Measurements from ENCODE around the gene NIPBL.

Gene NIPBL

DNA sequence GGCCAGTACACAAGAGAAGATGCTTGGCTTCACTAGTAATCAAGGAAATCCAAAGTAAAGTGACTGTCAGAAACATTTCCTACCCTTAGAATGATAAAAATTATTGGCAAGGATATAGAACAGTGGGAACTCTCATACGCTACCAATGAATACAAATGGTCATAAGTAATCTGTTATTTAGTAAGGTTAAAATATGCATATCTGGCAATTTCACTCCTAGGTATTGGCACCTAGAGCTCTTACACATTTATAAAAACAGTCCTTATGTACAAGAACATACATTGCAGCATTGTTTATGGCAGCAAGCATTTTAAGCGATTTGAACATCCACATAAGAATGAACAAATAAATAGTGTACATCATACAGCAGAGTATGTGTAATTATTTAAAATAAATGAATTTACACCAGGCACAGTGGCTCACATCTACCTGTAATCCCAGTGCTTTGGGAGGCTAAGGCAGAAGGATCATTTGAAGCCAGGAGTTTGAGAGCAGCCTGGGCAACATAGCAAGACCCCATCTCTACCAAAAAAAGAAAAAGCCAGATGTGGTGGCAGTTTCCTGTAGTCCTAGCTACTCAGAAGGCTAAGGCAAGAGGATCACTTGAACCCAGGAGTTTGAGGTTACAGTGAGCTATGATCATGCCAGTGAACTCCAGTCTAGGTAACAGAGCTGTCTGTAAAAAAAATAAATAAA is 93.3 kb downstream of the NIPBL start:
- H3K14ac ChIP-seq (ENCODE audit: low read length), result no peak overlapping the region
- DNase-seq (ENCODE audit: low spot score), result no peak
- no peak overlapping the region for H2BK12ac ChIP-seq (ENCODE audit: low read length)
- peaks cover 1 to 95% of the 10 kb centered on the region in 2 donors for H3K36me3 ChIP-seq (replicated peaks in 1 of 2; ENCODE audit: control insufficient read depth in 2 of 2, insufficient read depth in 2 of 2, low read length in 2 of 2)
- WGBS, 2 donors (ENCODE audit: extremely low coverage in 2 of 2, insufficient read length in 2 of 2, insufficient replicate concordance in 1 of 2), result no CpG with 5 or more reads among the region's 2 CpGs
- H3K23ac ChIP-seq (ENCODE audit: low read depth, low read length, poor library complexity), result no peak overlapping the region
- H3K9me3 ChIP-seq (replicated peaks in 1 of 2; ENCODE audit: control insufficient read depth in 2 of 2, insufficient read depth in 1 of 2, low read depth in 1 of 2, low read length in 2 of 2), result peaks cover 0 to 2% of the 10 kb centered on the region in 2 donors
- H3K4ac ChIP-seq (ENCODE audit: low read length), result no peak overlapping the region
- H3K4me1 ChIP-seq (ENCODE audit: control insufficient read depth in 2 of 2, insufficient read depth in 1 of 2, low read depth in 1 of 2, low read length in 2 of 2), result no peaks in the 10 kb centered on the region
- no peak overlapping the region for H2BK5ac ChIP-seq (ENCODE audit: low read length)
- no peaks in the 10 kb centered on the region for H3K79me1 ChIP-seq (ENCODE audit: low read depth, low read length)
- no peak overlapping the region for H4K8ac ChIP-seq (ENCODE audit: low read depth, low read length)
- no peaks in the 10 kb centered on the region for H3K27me3 ChIP-seq (ENCODE audit: control insufficient read depth in 3 of 3, insufficient read depth in 3 of 3, low read depth in 1 of 3, low read length in 3 of 3)
- H3K4me2 ChIP-seq (ENCODE audit: insufficient read depth, low read length, poor library complexity, severe bottlenecking), result no peak overlapping the region
- no peak overlapping the region for H2BK120ac ChIP-seq (ENCODE audit: low read depth, low read length)
- H3K27ac ChIP-seq (replicated peaks; ENCODE audit: low read length), result no peak overlapping the region
- H2AK5ac ChIP-seq (ENCODE audit: low read depth, low read length), result no peak overlapping the region
- no peak overlapping the region for H4K91ac ChIP-seq (ENCODE audit: low read depth, low read length, poor library complexity)
- no peak overlapping the region for H3K18ac ChIP-seq (ENCODE audit: low read length)
- H3K4me3 ChIP-seq (ENCODE audit: low read length in 2 of 2), result no peak overlapping the region
- H2AFZ ChIP-seq (ENCODE audit: low read length), result no peak overlapping the region
- no peak overlapping the region for H2BK15ac ChIP-seq (ENCODE audit: low read length)
- no peak overlapping the region for H3K9ac ChIP-seq (ENCODE audit: low read depth, low read length, poor library complexity)

DNA sequence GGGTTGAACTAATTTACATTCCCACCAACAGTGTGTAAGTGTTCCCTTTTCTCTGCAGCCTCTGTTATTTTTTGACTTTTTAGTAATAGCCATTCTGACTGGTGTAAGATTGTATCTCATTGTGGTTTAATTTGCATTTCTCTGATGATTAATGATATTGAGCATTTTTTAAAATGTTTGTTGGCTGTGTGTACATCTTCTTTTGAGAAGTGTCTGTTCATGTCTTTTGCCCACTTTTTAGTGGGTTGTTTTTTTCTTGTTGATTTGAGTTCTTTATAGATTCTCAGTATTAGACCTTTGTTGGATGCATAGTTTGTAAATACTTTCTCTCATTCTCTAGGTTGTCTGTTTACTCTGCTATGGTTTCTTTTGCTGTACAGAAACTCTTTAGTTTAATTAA is 101.6 kb downstream of the NIPBL start:
- Histone ChIP-seq H3K27ac (replicated peaks; ENCODE audit: low read length) (no peak overlapping the region), H2BK12ac (ENCODE audit: low read length) (no peak overlapping the region), H4K91ac (ENCODE audit: low read depth, low read length, poor library complexity) (no peak overlapping the region), H3K27me3 (ENCODE audit: control insufficient read depth in 3 of 3, insufficient read depth in 3 of 3, low read depth in 1 of 3, low read length in 3 of 3) (no peaks in the 10 kb centered on the region), H2BK5ac (ENCODE audit: low read length) (no peak overlapping the region), H3K18ac (ENCODE audit: low read length) (no peak overlapping the region), H2AFZ (ENCODE audit: low read length) (no peak overlapping the region), H3K36me3 (replicated peaks in 1 of 2; ENCODE audit: control insufficient read depth in 2 of 2, insufficient read depth in 2 of 2, low read length in 2 of 2) (peaks cover 8 to 54% of the 10 kb centered on the region in 2 donors), H3K9me3 (replicated peaks in 1 of 2; ENCODE audit: control insufficient read depth in 2 of 2, insufficient read depth in 1 of 2, low read depth in 1 of 2, low read length in 2 of 2) (peaks cover 0 to 33% of the 10 kb centered on the region in 2 donors), H3K9ac (ENCODE audit: low read depth, low read length, poor library complexity) (no peak overlapping the region), H3K4ac (ENCODE audit: low read length) (no peak overlapping the region), H3K23ac (ENCODE audit: low read depth, low read length, poor library complexity) (no peak overlapping the region), H2AK5ac (ENCODE audit: low read depth, low read length) (no peak overlapping the region), H4K8ac (ENCODE audit: low read depth, low read length) (no peak overlapping the region), H3K4me2 (ENCODE audit: insufficient read depth, low read length, poor library complexity, severe bottlenecking) (no peak overlapping the region), H2BK15ac (ENCODE audit: low read length) (no peak overlapping the region), H3K14ac (ENCODE audit: low read length) (no peak overlapping the region), H3K4me3 (ENCODE audit: low read length in 2 of 2) (no peak overlapping the region), H3K4me1 (ENCODE audit: control insufficient read depth in 2 of 2, insufficient read depth in 1 of 2, low read depth in 1 of 2, low read length in 2 of 2) (no peaks in the 10 kb centered on the region), H2BK120ac (ENCODE audit: low read depth, low read length) (no peak overlapping the region), H3K79me1 (ENCODE audit: low read depth, low read length) (no peaks in the 10 kb centered on the region)
- no peak for DNase-seq (ENCODE audit: low spot score)

DNA sequence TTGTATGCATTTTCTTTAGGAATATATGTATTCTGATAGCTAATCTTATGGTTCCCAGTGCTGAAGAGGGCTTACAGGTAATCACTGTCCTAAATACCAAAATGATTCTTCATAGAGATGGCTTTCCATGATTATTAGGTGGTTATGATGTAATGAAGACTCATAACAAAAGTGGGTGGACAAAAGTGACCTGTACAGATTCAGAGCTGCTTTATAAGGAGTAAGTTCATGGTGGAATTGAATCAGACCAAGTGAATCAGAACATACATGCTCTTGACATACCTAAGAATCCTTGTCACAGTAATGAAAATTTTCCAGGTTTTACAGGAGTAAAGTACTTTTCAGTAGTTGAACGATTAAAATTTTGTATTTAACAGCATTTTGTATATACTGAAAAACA is 105.6 kb downstream of the NIPBL start:
- no peak overlapping the region for H2AFZ ChIP-seq (ENCODE audit: low read length)
- no peak overlapping the region for H4K8ac ChIP-seq (ENCODE audit: low read depth, low read length)
- H3K9me3 ChIP-seq (replicated peaks in 1 of 2; ENCODE audit: control insufficient read depth in 2 of 2, insufficient read depth in 1 of 2, low read depth in 1 of 2, low read length in 2 of 2), result peaks cover 0 to 27% of the 10 kb centered on the region in 2 donors
- no peak overlapping the region for H3K14ac ChIP-seq (ENCODE audit: low read length)
- WGBS, 2 donors (ENCODE audit: extremely low coverage in 2 of 2, insufficient read length in 2 of 2, insufficient replicate concordance in 1 of 2), result no CpG with 5 or more reads among the region's 1 CpG
- H2AK5ac ChIP-seq (ENCODE audit: low read depth, low read length), result no peak overlapping the region
- no peak overlapping the region for H3K23ac ChIP-seq (ENCODE audit: low read depth, low read length, poor library complexity)
- no peak overlapping the region for H3K18ac ChIP-seq (ENCODE audit: low read length)
- no peak overlapping the region for H3K4ac ChIP-seq (ENCODE audit: low read length)
- no peak overlapping the region for H3K4me3 ChIP-seq (ENCODE audit: low read length in 2 of 2)
- H3K27ac ChIP-seq (replicated peaks; ENCODE audit: low read length), result no peak overlapping the region
- no peak for DNase-seq (ENCODE audit: low spot score)
- H3K36me3 ChIP-seq (replicated peaks in 1 of 2; ENCODE audit: control insufficient read depth in 2 of 2, insufficient read depth in 2 of 2, low read length in 2 of 2), result peaks cover 3 to 47% of the 10 kb centered on the region in 2 donors
- no peak overlapping the region for H3K9ac ChIP-seq (ENCODE audit: low read depth, low read length, poor library complexity)
- H2BK120ac ChIP-seq (ENCODE audit: low read depth, low read length), result no peak overlapping the region
- H3K79me1 ChIP-seq (ENCODE audit: low read depth, low read length), result no peaks in the 10 kb centered on the region
- no peak overlapping the region for H2BK15ac ChIP-seq (ENCODE audit: low read length)
- no peaks in the 10 kb centered on the region for H3K4me1 ChIP-seq (ENCODE audit: control insufficient read depth in 2 of 2, insufficient read depth in 1 of 2, low read depth in 1 of 2, low read length in 2 of 2)
- no peak overlapping the region for H2BK12ac ChIP-seq (ENCODE audit: low read length)
- no peak overlapping the region for H3K4me2 ChIP-seq (ENCODE audit: insufficient read depth, low read length, poor library complexity, severe bottlenecking)
- no peak overlapping the region for H2BK5ac ChIP-seq (ENCODE audit: low read length)
- H4K91ac ChIP-seq (ENCODE audit: low read depth, low read length, poor library complexity), result no peak overlapping the region
- no peaks in the 10 kb centered on the region for H3K27me3 ChIP-seq (ENCODE audit: control insufficient read depth in 3 of 3, insufficient read depth in 3 of 3, low read depth in 1 of 3, low read length in 3 of 3)

DNA sequence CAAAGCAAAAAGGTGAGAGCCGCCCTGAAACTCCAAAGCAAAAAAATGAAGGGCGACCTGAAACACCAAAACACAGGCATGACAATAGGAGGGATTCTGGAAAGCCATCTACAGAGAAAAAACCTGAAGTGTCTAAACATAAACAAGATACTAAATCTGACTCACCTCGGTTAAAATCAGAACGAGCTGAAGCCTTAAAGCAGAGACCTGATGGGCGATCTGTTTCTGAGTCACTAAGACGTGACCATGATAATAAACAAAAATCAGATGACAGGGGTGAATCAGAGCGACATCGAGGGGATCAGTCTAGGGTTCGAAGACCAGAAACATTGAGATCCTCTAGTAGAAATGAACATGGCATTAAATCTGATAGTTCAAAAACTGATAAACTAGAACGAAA is 108.8 kb downstream of the NIPBL start:
- no peak overlapping the region for H4K8ac ChIP-seq (ENCODE audit: low read depth, low read length)
- H2AFZ ChIP-seq (ENCODE audit: low read length), result no peak overlapping the region
- no peak overlapping the region for H3K9ac ChIP-seq (ENCODE audit: low read depth, low read length, poor library complexity)
- no peak for DNase-seq (ENCODE audit: low spot score)
- no peaks in the 10 kb centered on the region for H3K4me1 ChIP-seq (ENCODE audit: control insufficient read depth in 2 of 2, insufficient read depth in 1 of 2, low read depth in 1 of 2, low read length in 2 of 2)
- no peak overlapping the region for H2BK120ac ChIP-seq (ENCODE audit: low read depth, low read length)
- WGBS, 2 donors (ENCODE audit: extremely low coverage in 2 of 2, insufficient read length in 2 of 2, insufficient replicate concordance in 1 of 2), result no CpG with 5 or more reads among the region's 10 CpGs
- H3K27ac ChIP-seq (replicated peaks; ENCODE audit: low read length), result no peak overlapping the region
- H3K4me3 ChIP-seq (ENCODE audit: low read length in 2 of 2), result no peak overlapping the region
- H3K79me1 ChIP-seq (ENCODE audit: low read depth, low read length), result no peaks in the 10 kb centered on the region
- H3K4ac ChIP-seq (ENCODE audit: low read length), result no peak overlapping the region
- no peaks in the 10 kb centered on the region for H3K27me3 ChIP-seq (ENCODE audit: control insufficient read depth in 3 of 3, insufficient read depth in 3 of 3, low read depth in 1 of 3, low read length in 3 of 3)
- H2BK12ac ChIP-seq (ENCODE audit: low read length), result no peak overlapping the region
- no peak overlapping the region for H2BK5ac ChIP-seq (ENCODE audit: low read length)
- H2BK15ac ChIP-seq (ENCODE audit: low read length), result no peak overlapping the region
- H3K18ac ChIP-seq (ENCODE audit: low read length), result no peak overlapping the region
- peaks cover 0 to 7% of the 10 kb centered on the region in 2 donors for H3K9me3 ChIP-seq (replicated peaks in 1 of 2; ENCODE audit: control insufficient read depth in 2 of 2, insufficient read depth in 1 of 2, low read depth in 1 of 2, low read length in 2 of 2)
- no peak overlapping the region for H3K23ac ChIP-seq (ENCODE audit: low read depth, low read length, poor library complexity)
- no peak overlapping the region for H4K91ac ChIP-seq (ENCODE audit: low read depth, low read length, poor library complexity)
- peaks cover 0 to 38% of the 10 kb centered on the region in 2 donors for H3K36me3 ChIP-seq (replicated peaks in 1 of 2; ENCODE audit: control insufficient read depth in 2 of 2, insufficient read depth in 2 of 2, low read length in 2 of 2)
- no peak overlapping the region for H2AK5ac ChIP-seq (ENCODE audit: low read depth, low read length)
- no peak overlapping the region for H3K14ac ChIP-seq (ENCODE audit: low read length)
- no peak overlapping the region for H3K4me2 ChIP-seq (ENCODE audit: insufficient read depth, low read length, poor library complexity, severe bottlenecking)
